WTC11 (cell line): Measurements from ENCODE around the gene SLC7A5.

ENCODE experiments used
- CREM ChIP-seq: sonication (generic); formaldehyde crosslinking; IDR thresholded peaks from 2 replicates; pipeline ENCODE4 v1.8.1; 2022; ENCODE audit warnings: mild to moderate bottlenecking, missing genetic modification reagents, moderate library complexity
- CTCF ChIP-seq: fragments of 200-600 bp; IDR thresholded peaks from 2 replicates; pipeline ENCODE4 v1.8.0; 2022; ENCODE audit warnings: antibody characterized with exemption
- ELF4 ChIP-seq: sonication (generic); formaldehyde crosslinking; IDR thresholded peaks from 2 replicates; pipeline ENCODE4 v1.8.1; 2022; ENCODE audit warnings: low read depth, mild to moderate bottlenecking, moderate library complexity, missing genetic modification reagents
- EMX1 ChIP-seq: fragments of 250-450 bp; sonication (Bioruptor Pico); IDR thresholded peaks from 2 replicates; pipeline ENCODE4 v1.8.0; 2021; ENCODE audit warnings: mild to moderate bottlenecking
- FOXK1 ChIP-seq: sonication (generic); formaldehyde crosslinking; IDR thresholded peaks from 2 replicates; pipeline ENCODE4 v1.8.0; 2022; ENCODE audit warnings: mild to moderate bottlenecking, moderate library complexity, missing genetic modification reagents
- FOXP1 ChIP-seq: sonication (generic); formaldehyde crosslinking; IDR thresholded peaks from 2 replicates; pipeline ENCODE4 v1.8.0; 2022; ENCODE audit warnings: missing genetic modification reagents, mild to moderate bottlenecking, moderate library complexity, borderline replicate concordance
- ZNF396 ChIP-seq: fragments of 250-450 bp; sonication (Bioruptor Pico); IDR thresholded peaks from 2 replicates; pipeline ENCODE4 v1.8.0; 2021; ENCODE audit warnings: mild to moderate bottlenecking, moderate library complexity, borderline replicate concordance

- no peak for TF ChIP-seq CREM (CRISPR knock-in tag)
- no peak for TF ChIP-seq CTCF
- no peak for TF ChIP-seq FOXK1 (CRISPR knock-in tag)
- TF ChIP-seq FOXP1 (CRISPR knock-in tag), result no peak
- no peak for TF ChIP-seq EMX1 (CRISPR knock-in tag)
- TF ChIP-seq ELF4 (CRISPR knock-in tag), result no peak
- no peak for TF ChIP-seq ZNF396 (CRISPR knock-in tag)
Measured at GRCh38 chr16:87842209-87842869, 27.0 kb downstream of the SLC7A5 start.
